Measurements from ENCODE around the gene HDAC4.

HDAC4 gene

DNA sequence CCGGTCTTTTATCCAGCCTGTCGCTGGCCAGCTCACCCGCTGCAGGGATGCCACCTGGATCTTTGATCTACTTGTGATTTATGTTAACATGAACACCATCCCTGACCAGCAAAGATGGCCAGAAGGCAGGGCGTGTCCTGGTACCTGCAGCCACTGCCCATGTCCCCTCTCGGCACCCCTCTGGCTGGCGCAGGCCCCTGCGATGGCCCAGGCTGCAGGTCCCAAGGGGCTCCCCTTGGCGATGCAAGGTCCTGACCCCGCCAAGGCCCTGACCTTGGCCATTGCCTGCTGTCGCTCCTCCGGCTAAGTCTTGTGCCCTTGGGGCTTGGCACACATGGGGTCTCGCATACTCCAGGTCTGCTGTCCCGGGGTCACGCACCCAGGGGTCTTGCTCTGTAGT lies 338.1 kb downstream of the HDAC4 start:
- no peak for DNase-seq (ENCODE audit: low read depth, low spot score)
- Histone ChIP-seq H3K36me3 (ENCODE audit: insufficient read depth, insufficient read length, low read length) (peaks cover 28% of the 10 kb centered on the region), H3K4me1 (ENCODE audit: insufficient read depth, insufficient read length) (peaks cover 16% of the 10 kb centered on the region), H3K27me3 (ENCODE audit: insufficient read depth, insufficient read length) (no peaks in the 10 kb centered on the region), H3K9ac (ENCODE audit: insufficient read length, low read depth) (no peak overlapping the region), H3K4me3 (ENCODE audit: insufficient read length, low read depth) (no peak overlapping the region), H3K9me3 (ENCODE audit: insufficient read depth, low read length) (peaks cover 14% of the 10 kb centered on the region; the same call in 1 of the 2 replicates)
- TF ChIP-seq YY1 (IDR thresholded peaks at IDR 0.05; ENCODE audit: insufficient read depth, insufficient read length) (no peak), ZNF274 (IDR thresholded peaks at IDR 0.05; ENCODE audit: low read depth, low read length) (no peak), SUZ12 (IDR thresholded peaks at IDR 0.05; ENCODE audit: extremely low read depth, insufficient read depth, insufficient read length) (no peak)

DNA sequence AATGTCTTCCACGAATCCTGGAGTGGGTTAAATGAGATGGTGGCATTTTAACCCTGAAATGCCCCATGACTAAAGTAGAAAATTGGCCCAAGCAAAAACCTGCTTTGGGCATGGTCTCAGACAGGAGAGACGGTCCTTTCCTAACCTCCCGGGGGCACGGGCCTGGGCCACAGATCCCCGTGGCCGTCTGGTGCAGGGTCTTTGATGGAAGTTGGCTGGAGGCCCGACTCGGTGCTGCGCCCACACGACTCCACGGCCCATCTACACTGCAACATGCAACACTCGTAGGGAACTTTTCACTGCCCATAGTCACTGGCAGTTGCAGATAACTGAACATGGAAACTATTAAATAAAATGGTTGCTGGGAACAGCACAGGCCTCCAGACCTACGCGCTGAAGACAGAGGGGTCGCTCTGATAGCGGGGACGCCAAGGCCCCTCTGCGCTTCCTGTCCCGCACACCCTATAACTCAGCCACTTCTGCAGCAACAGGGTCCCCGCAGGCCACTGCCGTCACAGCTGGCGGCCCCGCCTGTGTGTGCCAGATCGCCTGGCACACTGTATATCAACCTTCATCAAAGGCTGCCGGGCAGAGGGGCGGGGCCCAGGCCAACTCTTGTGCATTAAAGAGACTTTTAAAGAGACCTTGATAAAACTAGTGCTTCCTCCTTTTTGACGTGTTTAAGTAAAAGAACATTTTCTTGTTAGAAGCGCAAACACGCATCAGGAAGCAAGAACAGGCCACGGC lies 338.8 kb downstream of the HDAC4 start:
- Histone ChIP-seq H3K4me3 (ENCODE audit: insufficient read length, low read depth) (no peak overlapping the region), H3K9me3 (ENCODE audit: insufficient read depth, low read length) (peaks cover 15% of the 10 kb centered on the region; the same call in 1 of the 2 replicates), H3K4me1 (ENCODE audit: insufficient read depth, insufficient read length) (peaks cover 16% of the 10 kb centered on the region), H3K27me3 (ENCODE audit: insufficient read depth, insufficient read length) (no peaks in the 10 kb centered on the region), H3K36me3 (ENCODE audit: insufficient read depth, insufficient read length, low read length) (peaks cover 23% of the 10 kb centered on the region), H3K9ac (ENCODE audit: insufficient read length, low read depth) (no peak overlapping the region)
- no peak for DNase-seq (ENCODE audit: low read depth, low spot score)
- TF ChIP-seq YY1 (IDR thresholded peaks at IDR 0.05; ENCODE audit: insufficient read depth, insufficient read length): no peak
- no peak for TF ChIP-seq ZNF274 (IDR thresholded peaks at IDR 0.05; ENCODE audit: low read depth, low read length)
- TF ChIP-seq SUZ12 (IDR thresholded peaks at IDR 0.05; ENCODE audit: extremely low read depth, insufficient read depth, insufficient read length): no peak

DNA sequence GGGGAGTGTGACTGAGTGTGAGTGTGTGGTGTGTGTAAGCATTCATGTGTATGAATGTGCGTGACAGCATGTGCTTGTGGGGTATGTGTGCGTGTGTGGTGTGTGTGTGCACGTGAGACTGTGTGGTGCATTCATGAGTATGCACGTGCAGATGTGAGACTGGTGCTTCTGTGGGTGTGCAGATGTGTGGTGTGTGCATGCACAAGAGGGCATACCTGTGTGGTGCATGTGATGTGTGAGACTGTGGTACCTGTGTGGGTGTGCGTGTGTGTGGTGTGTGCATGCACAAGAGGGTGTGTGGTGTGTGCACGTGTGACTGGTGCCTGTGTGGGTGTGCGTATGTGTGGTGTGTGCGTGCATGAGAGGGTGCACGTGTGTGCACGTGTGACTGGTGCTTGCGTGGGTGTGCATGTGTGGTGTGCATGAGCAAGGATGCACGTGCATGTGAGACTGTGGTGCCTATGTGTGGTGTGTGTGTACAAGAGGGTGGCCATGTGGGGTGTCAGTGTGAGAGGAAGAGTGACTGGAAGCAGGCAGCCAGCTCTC lies 339.6 kb downstream of the HDAC4 start:
- H3K9ac ChIP-seq (ENCODE audit: insufficient read length, low read depth): no peak overlapping the region
- TF ChIP-seq SUZ12 (IDR thresholded peaks at IDR 0.05; ENCODE audit: extremely low read depth, insufficient read depth, insufficient read length): no peak
- no peak for TF ChIP-seq ZNF274 (IDR thresholded peaks at IDR 0.05; ENCODE audit: low read depth, low read length)
- no peak for TF ChIP-seq YY1 (IDR thresholded peaks at IDR 0.05; ENCODE audit: insufficient read depth, insufficient read length)

DNA sequence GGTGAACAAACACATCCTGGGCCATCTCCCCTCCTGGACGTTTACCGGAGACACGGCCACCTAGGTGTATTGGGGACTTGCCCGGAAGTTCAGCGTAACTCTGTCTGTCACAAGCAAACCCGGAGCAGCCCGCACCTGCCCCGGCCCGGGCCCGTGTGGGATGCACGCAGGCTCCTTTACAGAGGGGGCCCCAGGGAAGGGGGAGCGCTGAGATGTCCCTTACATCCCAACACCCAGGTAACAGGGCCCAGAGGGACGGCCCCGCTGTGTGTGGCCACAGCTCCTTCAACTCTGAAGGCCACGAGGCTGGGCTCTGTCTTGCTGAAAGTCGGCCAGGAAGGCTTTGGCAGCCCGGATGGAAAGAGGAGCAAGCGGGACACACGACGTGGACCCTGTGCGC lies 340.1 kb downstream of the HDAC4 start:
- peaks cover 10% of the 10 kb centered on the region for H3K36me3 ChIP-seq (ENCODE audit: insufficient read depth, insufficient read length, low read length)
- H3K4me3 ChIP-seq (ENCODE audit: insufficient read length, low read depth): no peak overlapping the region
- H3K9me3 ChIP-seq (ENCODE audit: insufficient read depth, low read length): peaks cover 7% of the 10 kb centered on the region; the same call in 1 of the 2 replicates
- TF ChIP-seq SUZ12 (IDR thresholded peaks at IDR 0.05; ENCODE audit: extremely low read depth, insufficient read depth, insufficient read length): no peak
- DNase-seq (ENCODE audit: low read depth, low spot score): no peak
- H3K27me3 ChIP-seq (ENCODE audit: insufficient read depth, insufficient read length): no peaks in the 10 kb centered on the region
- peaks cover 13% of the 10 kb centered on the region for H3K4me1 ChIP-seq (ENCODE audit: insufficient read depth, insufficient read length)
- no peak overlapping the region for H3K9ac ChIP-seq (ENCODE audit: insufficient read length, low read depth)

More for the DNA sequence above, 339.6 kb downstream of the HDAC4 start:
- H3K4me1 ChIP-seq (ENCODE audit: insufficient read depth, insufficient read length): peaks cover 16% of the 10 kb centered on the region
- peaks cover 15% of the 10 kb centered on the region for H3K36me3 ChIP-seq (ENCODE audit: insufficient read depth, insufficient read length, low read length)
- H3K4me3 ChIP-seq (ENCODE audit: insufficient read length, low read depth): no peak overlapping the region
- no peak for DNase-seq (ENCODE audit: low read depth, low spot score)
- H3K9me3 ChIP-seq (ENCODE audit: insufficient read depth, low read length): peaks cover 7% of the 10 kb centered on the region; the same call in 1 of the 2 replicates
- no peaks in the 10 kb centered on the region for H3K27me3 ChIP-seq (ENCODE audit: insufficient read depth, insufficient read length)

DNA sequence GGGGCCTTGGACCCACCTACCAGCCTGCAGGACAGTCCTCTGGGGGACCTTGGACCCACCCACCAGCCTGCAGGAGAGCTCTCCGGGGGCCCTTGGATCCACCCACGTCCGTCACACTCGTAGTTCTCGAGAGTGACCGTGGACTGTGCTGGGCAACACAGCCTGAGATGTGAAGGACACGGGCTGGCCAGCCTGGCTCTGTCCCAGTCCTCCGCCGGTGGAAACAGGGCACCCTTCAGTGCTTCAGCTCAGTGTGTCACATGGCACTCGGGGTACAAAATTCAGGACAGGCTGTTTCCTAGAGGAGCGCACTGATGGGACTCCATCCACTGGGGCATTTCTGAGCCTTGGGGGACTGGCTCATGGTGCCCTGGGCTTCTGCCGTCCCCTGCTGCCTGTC lies 341.0 kb downstream of the HDAC4 start:
- H3K9ac ChIP-seq (ENCODE audit: insufficient read length, low read depth): no peak overlapping the region
- peaks cover 6% of the 10 kb centered on the region for H3K36me3 ChIP-seq (ENCODE audit: insufficient read depth, insufficient read length, low read length)
- no peak for DNase-seq (ENCODE audit: low read depth, low spot score)
- no peaks in the 10 kb centered on the region for H3K27me3 ChIP-seq (ENCODE audit: insufficient read depth, insufficient read length)
- H3K4me1 ChIP-seq (ENCODE audit: insufficient read depth, insufficient read length): peaks cover 11% of the 10 kb centered on the region
- no peak for TF ChIP-seq YY1 (IDR thresholded peaks at IDR 0.05; ENCODE audit: insufficient read depth, insufficient read length)
- no peak for TF ChIP-seq SUZ12 (IDR thresholded peaks at IDR 0.05; ENCODE audit: extremely low read depth, insufficient read depth, insufficient read length)
- no peak for TF ChIP-seq ZNF274 (IDR thresholded peaks at IDR 0.05; ENCODE audit: low read depth, low read length)
- no peak overlapping the region for H3K4me3 ChIP-seq (ENCODE audit: insufficient read length, low read depth)
- peaks cover 7% of the 10 kb centered on the region; the same call in 1 of the 2 replicates for H3K9me3 ChIP-seq (ENCODE audit: insufficient read depth, low read length)

DNA sequence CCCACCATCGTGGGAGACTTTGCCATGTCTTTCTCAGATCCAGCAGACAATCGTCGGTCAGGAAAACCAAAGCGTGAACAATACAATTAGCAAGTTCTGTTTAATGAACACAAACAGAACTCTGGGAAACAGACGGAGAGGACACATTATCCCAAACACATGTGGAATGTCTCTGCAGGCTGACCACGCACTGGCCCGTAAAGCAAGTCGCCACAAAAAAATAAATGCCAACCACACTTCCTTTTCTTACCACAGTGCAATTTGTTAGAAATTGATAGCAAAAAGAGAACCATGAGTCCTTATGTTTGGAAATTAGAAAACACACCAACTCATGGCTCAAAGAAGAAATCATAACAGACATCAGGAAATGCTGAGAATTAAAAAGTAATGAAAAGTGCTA lies 342.1 kb downstream of the HDAC4 start:
- Histone ChIP-seq H3K9me3 (ENCODE audit: insufficient read depth, low read length) (peaks cover 7% of the 10 kb centered on the region; the same call in 1 of the 2 replicates), H3K27me3 (ENCODE audit: insufficient read depth, insufficient read length) (no peaks in the 10 kb centered on the region), H3K4me1 (ENCODE audit: insufficient read depth, insufficient read length) (peaks cover 4% of the 10 kb centered on the region), H3K36me3 (ENCODE audit: insufficient read depth, insufficient read length, low read length) (peaks cover 11% of the 10 kb centered on the region), H3K9ac (ENCODE audit: insufficient read length, low read depth) (no peak overlapping the region), H3K4me3 (ENCODE audit: insufficient read length, low read depth) (no peak overlapping the region)
- DNase-seq (ENCODE audit: low read depth, low spot score): no peak
- TF ChIP-seq SUZ12 (IDR thresholded peaks at IDR 0.05; ENCODE audit: extremely low read depth, insufficient read depth, insufficient read length) (no peak), YY1 (IDR thresholded peaks at IDR 0.05; ENCODE audit: insufficient read depth, insufficient read length) (no peak), ZNF274 (IDR thresholded peaks at IDR 0.05; ENCODE audit: low read depth, low read length) (no peak)

DNA sequence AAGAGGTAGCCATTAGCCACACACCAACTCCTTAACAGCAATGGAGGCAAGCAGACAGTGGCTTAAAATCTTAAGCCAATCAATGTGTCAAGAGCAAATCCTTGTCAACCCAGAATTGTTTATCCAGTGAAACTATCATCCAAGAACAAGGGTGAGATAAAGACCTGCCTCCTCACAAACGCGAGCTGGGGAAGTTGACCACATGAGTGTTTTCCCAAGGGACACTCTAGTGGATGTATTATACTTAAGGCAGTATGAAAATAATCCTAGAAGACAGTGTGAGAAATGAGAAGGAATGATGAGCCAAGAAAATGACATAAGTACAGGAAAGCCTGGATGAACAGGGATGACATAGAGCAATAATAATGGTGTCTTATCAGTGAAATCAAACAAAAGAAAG lies 343.3 kb downstream of the HDAC4 start:
- Histone ChIP-seq H3K36me3 (ENCODE audit: insufficient read depth, insufficient read length, low read length) (peaks cover 20% of the 10 kb centered on the region), H3K27me3 (ENCODE audit: insufficient read depth, insufficient read length) (no peaks in the 10 kb centered on the region), H3K9me3 (ENCODE audit: insufficient read depth, low read length) (peaks cover 7% of the 10 kb centered on the region; the same call in 1 of the 2 replicates), H3K9ac (ENCODE audit: insufficient read length, low read depth) (no peak overlapping the region), H3K4me3 (ENCODE audit: insufficient read length, low read depth) (no peak overlapping the region), H3K4me1 (ENCODE audit: insufficient read depth, insufficient read length) (no peaks in the 10 kb centered on the region)
- DNase-seq (ENCODE audit: low read depth, low spot score): no peak
- TF ChIP-seq YY1 (IDR thresholded peaks at IDR 0.05; ENCODE audit: insufficient read depth, insufficient read length) (no peak), ZNF274 (IDR thresholded peaks at IDR 0.05; ENCODE audit: low read depth, low read length) (no peak), SUZ12 (IDR thresholded peaks at IDR 0.05; ENCODE audit: extremely low read depth, insufficient read depth, insufficient read length) (no peak)
